Measurements from ENCODE around the gene ERI3. TPM values are rescaled to one million over a fixed set of nuclear protein-coding genes. Genes with fewer than 3 reads are reported as not detected.
A peak's percentile ranks its signal among the peaks of the same experiment; 100 is the strongest.

ERI3 gene
- total RNA-seq, 1 experiment from 2014 or later: 58.9 TPM

DNA sequence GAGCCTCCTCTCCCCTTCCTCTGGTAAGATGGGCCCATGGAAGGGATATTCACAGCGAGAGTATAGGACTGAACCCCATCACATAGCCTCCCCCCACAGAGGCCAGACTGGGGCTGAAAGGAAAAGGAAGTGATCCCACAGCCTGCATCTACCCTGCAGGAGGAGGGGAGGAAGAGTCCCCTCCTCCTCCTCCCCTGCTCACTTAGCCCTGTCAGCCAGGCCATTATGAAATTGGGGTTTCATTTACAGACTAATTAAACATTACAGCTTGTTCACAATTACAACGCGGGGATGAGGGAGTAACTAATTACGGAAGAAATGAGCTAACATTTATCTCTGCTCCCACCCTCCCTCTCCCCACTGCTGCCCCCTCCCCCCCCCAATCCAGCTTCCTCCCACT is 116.4 kb downstream of the ERI3 start:
- DNase-seq (ENCODE audit: low read depth): no peak

- DNase-seq (ENCODE audit: low read depth): no peak
Observed at GRCh38 chr1:44237721-44238457, 117.2 kb downstream of the ERI3 start.

- no peak for DNase-seq (ENCODE audit: low read depth)
Observed at GRCh38 chr1:44236490-44237272, 118.4 kb downstream of the ERI3 start.

DNA sequence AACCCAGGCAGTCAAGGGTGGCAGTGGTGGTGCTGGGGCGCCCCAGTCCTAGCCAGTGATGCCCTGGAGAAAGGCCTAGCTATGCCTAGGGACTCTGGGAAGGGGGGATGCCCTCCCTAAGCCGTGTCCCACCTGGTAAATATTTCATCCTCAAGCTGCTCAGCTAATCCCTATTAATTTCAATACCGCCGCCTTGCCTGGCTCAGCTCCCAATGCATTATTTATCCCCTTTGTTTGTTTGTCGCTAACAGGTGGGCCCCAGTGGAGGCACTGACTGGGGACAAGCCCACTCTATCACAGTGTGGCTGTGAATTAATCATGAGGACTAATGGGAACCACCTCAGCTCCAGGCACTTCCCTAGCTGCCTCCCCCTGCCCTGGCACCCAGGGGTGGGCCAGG is 119.2 kb downstream of the ERI3 start:
- DNase-seq (ENCODE audit: low read depth): no peak

GRCh38 chr1:44233593-44233992 is 121.5 kb downstream of the ERI3 start:
- no peak for DNase-seq (ENCODE audit: low read depth)

DNA sequence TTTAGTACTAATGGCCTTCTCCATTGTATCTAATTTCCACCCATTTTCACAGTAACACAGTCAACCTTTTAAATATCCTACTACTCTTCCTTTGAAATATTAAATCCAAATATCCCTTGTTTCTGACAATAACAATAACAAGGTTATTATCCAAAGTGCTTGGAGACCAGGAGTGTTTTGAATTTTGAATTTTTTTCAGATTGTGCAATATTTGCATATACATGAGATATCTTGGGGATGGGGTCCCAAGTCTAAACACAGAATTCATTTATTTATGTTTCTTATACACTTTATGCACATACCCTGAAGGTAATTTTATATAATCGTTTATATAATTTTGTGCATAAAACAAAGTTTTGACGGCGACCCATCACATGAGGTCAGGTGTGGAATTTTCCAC is 124.3 kb downstream of the ERI3 start:
- no peak for DNase-seq (ENCODE audit: low read depth)

GRCh38 chr1:44229435-44230167 is 125.5 kb downstream of the ERI3 start:
- DNase-seq (ENCODE audit: low read depth): no peak

GRCh38 chr1:44228218-44228617 is 126.8 kb downstream of the ERI3 start:
- DNase-seq (ENCODE audit: low read depth): no peak

- DNase-seq (ENCODE audit: low read depth): no peak
Observed at GRCh38 chr1:44227211-44227610, 127.8 kb downstream of the ERI3 start.

GRCh38 chr1:44225761-44226160 is 129.3 kb downstream of the ERI3 start:
- no peak for DNase-seq (ENCODE audit: low read depth)

- no peak for DNase-seq (ENCODE audit: low read depth)
Observed at GRCh38 chr1:44223187-44223610, 131.9 kb downstream of the ERI3 start.

DNA sequence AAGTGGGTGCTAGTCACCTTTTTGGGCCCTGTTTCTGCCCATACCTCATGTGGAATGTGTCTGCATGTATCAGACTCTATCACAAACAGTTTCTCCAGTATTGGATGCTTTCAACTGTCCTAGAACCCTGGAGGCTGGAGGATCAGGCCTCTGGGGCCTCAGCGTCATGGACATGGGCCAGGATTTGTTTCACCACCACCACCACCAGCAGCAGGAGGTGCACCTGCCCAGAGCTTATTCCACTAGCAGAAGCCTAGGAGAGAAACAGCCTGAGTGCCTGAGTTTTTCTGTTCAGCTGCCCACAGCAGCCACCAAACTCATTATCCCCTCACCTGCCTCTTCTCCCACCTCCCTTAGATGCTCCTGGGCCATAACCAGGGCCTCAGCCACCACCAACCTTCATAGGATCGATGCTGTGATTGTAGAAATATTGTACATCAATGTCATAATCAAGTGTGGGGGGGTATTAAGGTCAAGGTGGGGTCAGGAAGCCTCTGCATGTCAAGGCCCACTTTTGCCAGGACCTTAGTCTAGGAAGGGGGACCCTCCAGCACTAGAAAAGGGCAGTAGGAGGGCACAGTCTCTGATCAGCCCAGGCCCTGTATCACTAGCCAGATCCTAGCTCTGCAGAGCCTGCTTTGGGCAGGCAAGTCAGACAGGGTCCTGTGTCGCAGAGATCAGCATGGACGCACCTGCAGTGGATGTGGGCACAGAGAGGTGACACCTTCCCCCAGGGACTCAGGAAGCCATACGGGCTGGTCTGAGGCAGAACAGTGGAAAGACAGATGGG is 132.5 kb downstream of the ERI3 start:
- no peak for DNase-seq (ENCODE audit: low read depth)

DNA sequence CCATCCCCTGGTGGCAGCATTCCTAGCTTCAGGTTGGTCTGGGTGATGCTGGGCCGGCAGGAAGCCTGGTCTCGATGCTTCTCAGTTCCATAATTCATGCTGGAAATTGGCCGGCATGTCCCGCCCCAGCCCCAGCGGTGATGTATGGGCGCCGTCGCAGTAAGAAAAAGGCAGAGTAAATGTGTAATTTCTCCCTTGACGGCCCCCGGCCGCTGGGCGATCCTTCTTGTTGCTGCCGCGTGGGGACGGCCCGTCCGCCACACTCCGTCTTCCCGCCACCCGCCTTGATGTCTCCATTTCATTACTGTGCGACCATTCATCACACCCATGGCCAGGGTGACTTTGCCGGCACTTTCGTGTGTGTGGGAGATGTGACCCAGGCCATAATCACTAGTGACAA is 133.3 kb downstream of the ERI3 start:
- DNase-seq (ENCODE audit: low read depth): no peak

GRCh38 chr1:44220755-44221154 is 134.3 kb downstream of the ERI3 start:
- no peak for DNase-seq (ENCODE audit: low read depth)

GRCh38 chr1:44220001-44220751 is 134.9 kb downstream of the ERI3 start:
- no peak for DNase-seq (ENCODE audit: low read depth)

DNA sequence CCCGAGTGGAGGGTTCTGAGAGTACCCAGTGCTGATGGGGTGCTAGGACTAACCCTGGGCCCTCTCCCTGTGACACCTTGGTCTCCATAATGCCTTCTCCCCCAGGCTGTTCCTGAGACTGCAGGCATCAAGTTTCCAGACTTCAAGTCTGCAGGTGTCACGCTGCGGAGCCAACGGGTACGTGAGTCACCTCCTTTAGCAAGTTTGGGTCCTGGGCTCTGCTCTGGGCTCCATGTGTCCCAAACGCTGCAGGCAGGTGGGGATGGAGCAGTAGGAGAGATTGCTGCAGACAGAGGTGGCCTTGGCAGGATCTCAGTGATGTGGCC is 135.8 kb downstream of the ERI3 start:
- DNase-seq (ENCODE audit: low read depth): no peak

- DNase-seq (ENCODE audit: low read depth): no peak
Observed at GRCh38 chr1:44218503-44219300, 136.4 kb downstream of the ERI3 start.

DNA sequence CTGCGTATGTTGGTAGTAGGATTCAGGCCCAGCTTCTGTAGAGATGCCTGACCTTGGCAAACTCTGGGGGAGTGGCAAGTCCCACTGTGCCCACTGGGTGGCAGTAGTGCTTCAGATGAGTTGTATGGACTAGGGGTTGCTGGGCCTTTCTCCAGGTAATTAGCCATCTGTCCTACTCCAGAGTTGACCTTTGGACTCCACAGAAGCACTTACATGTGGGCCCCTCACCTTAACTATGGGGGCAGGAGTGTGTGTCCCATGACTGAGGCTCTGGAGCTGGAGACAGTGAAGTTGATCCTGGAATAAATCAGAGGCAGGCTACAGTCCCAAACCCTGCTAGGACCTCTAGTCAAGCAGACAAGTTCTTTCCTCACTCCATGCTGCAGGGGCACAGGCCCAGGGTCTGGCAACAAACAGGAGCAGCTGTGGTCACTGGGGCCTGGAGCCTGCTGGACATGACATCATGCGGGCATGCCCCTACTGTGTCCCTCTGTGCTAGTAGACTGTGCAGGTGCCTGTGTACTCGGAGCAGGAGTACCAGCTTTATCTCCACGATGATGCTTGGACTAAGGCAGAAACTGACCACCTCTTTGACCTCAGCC is 137.1 kb downstream of the ERI3 start:
- peak; percentile 55 for DNase-seq (ENCODE audit: low read depth)

DNA sequence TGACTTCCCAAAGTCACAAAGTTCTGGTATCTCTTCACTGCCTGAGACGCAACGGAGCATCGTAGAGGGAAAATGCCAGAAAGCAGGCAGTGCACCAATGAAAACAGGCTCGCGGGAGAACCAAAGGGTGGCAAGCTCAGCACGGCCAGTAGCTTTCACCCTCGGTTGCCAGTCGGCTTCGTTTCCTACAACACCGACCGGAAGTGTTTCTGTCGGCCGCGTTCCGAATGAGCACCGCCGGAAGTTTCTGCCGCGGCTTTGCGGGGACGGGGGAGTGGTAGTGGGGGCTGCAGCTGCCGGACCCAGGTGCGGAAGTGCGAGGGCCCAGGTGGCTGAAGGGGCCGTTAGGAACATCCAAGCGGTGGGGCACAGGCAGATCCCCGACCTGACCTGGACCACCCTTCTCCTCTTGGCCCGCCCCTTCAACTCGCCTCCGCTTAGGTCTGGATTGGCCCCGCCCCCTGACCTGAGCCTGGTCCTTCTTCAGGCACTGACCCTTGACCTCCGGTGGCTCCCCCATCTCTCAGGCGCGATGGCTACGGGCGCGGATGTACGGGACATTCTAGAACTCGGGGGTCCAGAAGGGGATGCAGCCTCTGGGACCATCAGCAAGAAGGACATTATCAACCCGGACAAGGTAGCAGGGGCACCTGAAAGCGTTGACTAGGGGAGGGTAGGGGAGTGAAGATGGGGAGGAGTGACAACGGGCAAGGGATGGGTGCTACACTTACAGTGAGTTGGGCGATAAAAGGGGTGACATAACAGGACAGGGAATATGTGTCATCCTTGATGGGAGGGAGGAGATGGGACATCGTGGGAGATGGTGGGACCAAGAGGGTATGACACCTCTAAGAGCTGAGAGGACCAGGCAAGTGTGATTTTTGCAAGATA is 141.6 kb downstream of the ERI3 start, which contains the start of gene DMAP1:
TSS of gene DMAP1 (plus strand) at position 250 of the 891 bp plus-strand sequence. CDS start at position 533, 283 bp downstream.
- peak; percentile 82 for DNase-seq (ENCODE audit: low read depth)
